HCT116 (cell line): ENCODE data around the gene NOL11. TPM values are rescaled to one million over a fixed set of nuclear protein-coding genes. Genes with fewer than 3 reads are reported as not detected.

Experiments
- ATAC-seq: fragments of 200-7000 bp; cut with Tn5 transposase; 2 replicates; pipeline ENCODE4 v1.9.1; 2020; ENCODE audit warnings: mild to moderate bottlenecking, moderate library complexity
- Bru-seq: library from RNA; stranded (reverse); fragments of 400-500 nt; gene quantifications from one replicate; lab custom pipeline; 2021; lab: Mats Ljungman, UMichigan
- BruChase-seq, 2 experiments: library from RNA; stranded (reverse); fragments of 400-500 nt; gene quantifications; one replicate each; lab custom pipeline; 2021; lab: Mats Ljungman, UMichigan
- BruUV-seq: library from RNA; stranded (reverse); fragments of 400-500 nt; replicated peaks from 2 replicates; lab custom pipeline; 2021; lab: Mats Ljungman, UMichigan
- CTCF ChIA-PET: fragments of 300-600 bp; sonication (Branson Sonifier 250); formaldehyde crosslinking; loops from one replicate; lab custom pipeline; 2021; ENCODE audit warnings: antibody characterized with exemption; lab: Charles Lee
- POLR2A ChIA-PET: fragments of 300-600, 350-600 bp; sonication (Branson Sonifier 250); formaldehyde crosslinking; loops from one replicate; lab custom pipeline; 2021; ENCODE audit warnings: antibody characterized with exemption; lab: Charles Lee
- RAD21 ChIA-PET, 2 experiments: fragments of 300-600 bp; sonication (Branson Sonifier 250); formaldehyde crosslinking; loops; one replicate each; lab custom pipeline; 2023; ENCODE audit warnings: low total read pairs in 2 of 2; ENCODE audit not compliant: uncharacterized antibody in 2 of 2, unreplicated experiment in 2 of 2, low non-redundant PET in 1 of 2; lab: Charles Lee
- DNase-seq: peaks from one replicate; pipeline ENCODE4 v3.0.0-alpha.2; 2010; ENCODE audit warnings: low read depth, low spot score
- H2AFZ ChIP-seq: fragments of 200-600 bp; shearing (Covaris generic), sonication (generic); 2 replicates; pipeline ENCODE4 v1.6.1; 2017; ENCODE audit warnings: low read depth, mixed run types, mixed read lengths, antibody characterized with exemption, low read length; ENCODE audit not compliant: poor library complexity, severe bottlenecking
- H3K27ac ChIP-seq: 2 replicates; pipeline ENCODE4 v1.5.1; 2012; ENCODE audit warnings: low read depth, low read length
- H3K27me3 ChIP-seq: fragments of 200-600 bp; sonication (generic); 2 replicates; pipeline ENCODE4 v1.6.1; 2016; ENCODE audit warnings: mixed run types, low read length, mixed read lengths; ENCODE audit not compliant: insufficient read depth
- H3K36me3 ChIP-seq, 2 experiments: fragments of 200-500 bp in 1 of 2; fragments of 200-600 bp in 1 of 2; sonication (Bioruptor generic) in 1 of 2; sonication (generic) in 1 of 2; 2 replicates each; pipeline versions ENCODE4 v1.5.1 to v1.6.1; 2014 to 2016; ENCODE audit warnings: low read length in 2 of 2, inconsistent platforms in 1 of 2, mixed read lengths in 1 of 2, mixed run types in 1 of 2; ENCODE audit not compliant: insufficient read depth in 2 of 2, control insufficient read depth in 1 of 2
- H3K4me1 ChIP-seq, 2 experiments: fragments of 200-600 bp in 1 of 2; sonication (generic) in 1 of 2; 2 replicates each; pipeline versions ENCODE4 v1.5.1 to v1.6.1; 2012 to 2017; ENCODE audit warnings: low read length in 2 of 2, inconsistent platforms in 1 of 2, mild to moderate bottlenecking in 1 of 2, mixed read lengths in 1 of 2, mixed run types in 1 of 2, moderate library complexity in 1 of 2; ENCODE audit not compliant: insufficient read depth in 2 of 2, control insufficient read depth in 1 of 2
- H3K4me2 ChIP-seq: fragments of 200-600 bp; sonication (generic); 2 replicates; pipeline ENCODE4 v1.6.1; 2017; ENCODE audit warnings: mixed run types, low read length, mixed read lengths
- H3K4me3 ChIP-seq, 2 experiments: fragments of 200-600 bp in 1 of 2; sonication (generic) in 1 of 2; replicated peaks in 1 of 2; 2 replicates each; pipeline ENCODE4 v1.5.1; 2011 to 2016; ENCODE audit warnings: low read length in 2 of 2, control low read depth in 1 of 2, low read depth in 1 of 2, mild to moderate bottlenecking in 1 of 2, mixed read lengths in 1 of 2, mixed run types in 1 of 2
- H3K79me2 ChIP-seq: fragments of 200-600 bp; sonication (generic); 2 replicates; pipeline ENCODE4 v1.6.1; 2017; ENCODE audit warnings: mild to moderate bottlenecking, mixed run types, low read length, moderate library complexity, mixed read lengths; ENCODE audit not compliant: insufficient read depth
- H3K9ac ChIP-seq: fragments of 200-600 bp; sonication (generic); 2 replicates; pipeline ENCODE4 v1.6.1; 2016; ENCODE audit warnings: low read length, mixed read lengths
- H3K9me2 ChIP-seq: fragments of 200-600 bp; sonication (generic), shearing (Covaris generic); 2 replicates; pipeline ENCODE4 v1.6.1; 2017; ENCODE audit warnings: mixed run types, mild to moderate bottlenecking, moderate library complexity; ENCODE audit not compliant: insufficient read depth
- H3K9me3 ChIP-seq, 2 experiments: fragments of 200-500 bp in 1 of 2; fragments of 200-600 bp in 1 of 2; sonication (Bioruptor generic) in 1 of 2; sonication (generic) in 1 of 2; 2 replicates each; pipeline ENCODE4 v1.6.1; 2014 to 2017; ENCODE audit warnings: low read length in 2 of 2, mixed read lengths in 2 of 2, inconsistent platforms in 1 of 2, low read depth in 1 of 2, mild to moderate bottlenecking in 1 of 2, mixed run types in 1 of 2, moderate library complexity in 1 of 2; ENCODE audit not compliant: control insufficient read depth in 1 of 2, insufficient read depth in 1 of 2
- H4K20me1 ChIP-seq: fragments of 200-600 bp; sonication (generic), shearing (Covaris generic); 2 replicates; pipeline ENCODE4 v1.6.1; 2017; ENCODE audit warnings: mixed run types, mild to moderate bottlenecking, moderate library complexity; ENCODE audit not compliant: insufficient read depth
- ATF3 ChIP-seq: IDR thresholded peaks from 2 replicates; pipeline ENCODE4 v1.6.1; 2012
- CEBPB ChIP-seq: IDR thresholded peaks from 2 replicates; pipeline ENCODE4 v1.6.1; 2012; ENCODE audit warnings: low read depth
- CTCF ChIP-seq, 3 experiments: fragments of 200-600 bp in 1 of 3; sonication (generic) in 1 of 3; IDR thresholded peaks in 2 of 3; conservative IDR thresholded peaks in 1 of 3; 2 replicates each; pipeline ENCODE4 v1.5.1; 2012 to 2017; ENCODE audit warnings: low read depth in 2 of 3, low read length in 2 of 3, antibody characterized with exemption in 1 of 3, borderline replicate concordance in 1 of 3, control low read depth in 1 of 3, mild to moderate bottlenecking in 1 of 3, mixed read lengths in 1 of 3, mixed run types in 1 of 3, moderate library complexity in 1 of 3; ENCODE audit not compliant: insufficient read depth in 1 of 3
- EGR1 ChIP-seq: IDR thresholded peaks from 2 replicates; pipeline ENCODE4 v1.6.1; 2012; ENCODE audit warnings: low read depth
- ELF1 ChIP-seq: IDR thresholded peaks from 2 replicates; pipeline ENCODE4 v1.6.1; 2012; ENCODE audit warnings: low read depth, borderline replicate concordance
- EZH2 ChIP-seq: fragments of 200-600 bp; sonication (generic); IDR thresholded peaks from 2 replicates; pipeline ENCODE4 v1.6.1; 2017; ENCODE audit warnings: antibody characterized with exemption, mixed run types
- JUND ChIP-seq: IDR thresholded peaks from 2 replicates; pipeline ENCODE4 v1.6.1; 2012
- POLR2A ChIP-seq: IDR thresholded peaks from 2 replicates; pipeline ENCODE4 v1.7.0; 2011; ENCODE audit warnings: borderline replicate concordance; ENCODE audit not compliant: insufficient read depth, insufficient read length; ENCODE audit errors: extremely low read depth
- POLR2AphosphoS5 ChIP-seq: IDR thresholded peaks from 2 replicates; pipeline ENCODE4 v1.6.1; 2011; ENCODE audit warnings: mild to moderate bottlenecking, low read depth, low read length, moderate library complexity
- RAD21 ChIP-seq: IDR thresholded peaks from 2 replicates; pipeline ENCODE4 v1.6.1; 2012; ENCODE audit warnings: low read depth, mild to moderate bottlenecking
- SP1 ChIP-seq: IDR thresholded peaks from 2 replicates; pipeline ENCODE4 v1.6.1; 2012; ENCODE audit warnings: low read depth
- YY1 ChIP-seq: IDR thresholded peaks from 2 replicates; pipeline ENCODE4 v1.6.1; 2011; ENCODE audit warnings: low read length, low read depth, moderate library complexity, mild to moderate bottlenecking; ENCODE audit not compliant: insufficient replicate concordance; ENCODE audit errors: extremely low read depth
- ZNF274 ChIP-seq: fragments of 200-500 bp; sonication (Bioruptor generic); IDR thresholded peaks from 2 replicates; pipeline ENCODE4 v1.6.1; 2014; ENCODE audit warnings: mild to moderate bottlenecking, low read depth, low read length, inconsistent platforms
- intact Hi-C: fragments of 100-400 bp; cut with micrococcal nuclease; formaldehyde crosslinking; loops from 2 replicates; pipeline ENCODE4 v1.10.0; 2022
- long read RNA-seq: library from polyadenylated mRNA; unstranded; transcript quantifications from one replicate; pipeline ENCODE4 v2.0.0, GENCODE V29; 2021; ENCODE audit not compliant: unreplicated experiment
- polyA plus RNA-seq: library from polyadenylated mRNA; unstranded; fragments of >200 nt; gene quantifications from 2 replicates; pipeline ENCODE4 v1.2.1, GENCODE V29; 2012; ENCODE audit warnings: missing spikeins
- total RNA-seq: library from RNA; stranded (reverse); gene quantifications from one replicate; pipeline ENCODE4 v1.2.1, GENCODE V29; 2021; ENCODE audit not compliant: unreplicated experiment
- TF ChIP-seq, protein P1 (sequence below): IDR thresholded peaks from 2 replicates; pipeline ENCODE4 v1.6.1; 2011; ENCODE audit warnings: mild to moderate bottlenecking, low read length, moderate library complexity; ENCODE audit not compliant: insufficient replicate concordance; ENCODE audit errors: extremely low read depth
- TF ChIP-seq, protein P2 (sequence below): IDR thresholded peaks from 2 replicates; pipeline ENCODE4 v1.6.1; 2012
- TF ChIP-seq, protein P3 (sequence below): IDR thresholded peaks from 2 replicates; pipeline ENCODE4 v1.6.1; 2012; ENCODE audit warnings: low read depth

Gene NOL11
- 118 TPM for total RNA-seq
- polyA plus RNA-seq, result 30.2 and 46.9 TPM in 2 replicates
- percentile 95 among the genes with signal in this experiment for Bru-seq, nascent RNA
- BruChase-seq, experiment 1, labeled RNA remaining after a 6-hour chase, result percentile 93 among the genes with signal in this experiment
- BruChase-seq, experiment 2, labeled RNA remaining after a 2-hour chase, result percentile 95 among the genes with signal in this experiment
- long read RNA-seq, transcript NOL11-201 (18 exons, 2,947 nt), result major isoform, 197 of 221 reads
- long read RNA-seq, partial matches to known transcripts, result 15 of 221 reads
- long read RNA-seq, other reads (novel, unspliced or antisense), result 9 of 221 reads

DNA sequence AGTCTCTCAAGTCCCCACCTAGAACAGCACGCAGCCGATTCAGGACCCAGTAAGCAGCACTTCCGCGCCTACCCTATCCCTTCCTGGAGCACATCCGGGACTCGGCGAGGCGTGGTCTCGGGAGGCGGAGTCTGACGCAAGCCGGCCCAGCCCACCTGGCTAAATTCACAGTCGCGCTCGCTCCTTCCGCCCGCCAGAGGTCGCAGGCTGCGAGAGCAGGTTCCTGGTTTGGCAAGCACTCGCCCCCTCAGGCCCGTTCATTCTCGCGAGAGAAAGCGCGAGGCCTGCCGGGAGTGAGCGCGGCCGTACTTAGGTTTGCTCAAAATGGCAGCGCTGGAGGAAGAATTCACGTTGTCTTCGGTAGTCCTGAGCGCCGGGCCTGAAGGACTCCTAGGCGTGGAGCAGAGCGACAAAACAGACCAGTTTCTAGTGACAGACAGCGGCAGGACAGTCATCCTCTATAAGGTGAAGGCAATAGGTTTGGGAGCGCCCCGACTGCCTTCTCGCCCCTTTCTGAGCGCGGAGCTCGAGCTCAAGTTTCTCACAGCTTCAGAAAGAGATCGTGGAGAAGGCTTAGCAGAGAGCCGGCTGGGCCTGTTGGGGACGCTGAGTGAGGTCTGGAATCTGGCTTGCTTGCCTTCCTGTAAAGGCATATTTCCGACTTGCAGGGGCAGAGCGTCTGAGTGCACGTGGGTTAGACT is at the start of gene NOL11:
NOL11 (plus strand) TSS at position 313 of the 701 bp plus-strand sequence; CDS start at position 325, 12 bp downstream.
- Histone ChIP-seq H3K27ac (peak within 1 kb of the TSS; percentile 77), H3K27me3 (no peaks in the 10 kb centered on the region), H3K4me3 (peak within 1 kb of the TSS; percentile 83 to 94), H4K20me1 (no peaks in the 10 kb centered on the region), H2AFZ (peak within 1 kb of the TSS; percentile 20), H3K9ac (peak within 1 kb of the TSS; percentile 99), H3K36me3 (peaks cover 22 to 28% of the 10 kb centered on the region in 2 experiments; a peak in 3 of 4 replicates), H3K4me2 (peak within 1 kb of the TSS; percentile 84), H3K9me3 (no peaks in the 10 kb centered on the region), H3K79me2 (peaks cover 50% of the 10 kb centered on the region), H3K4me1 (peaks cover 7 to 16% of the 10 kb centered on the region in 2 experiments; a peak in 3 of 4 replicates), H3K9me2 (no peaks in the 10 kb centered on the region)
- ChIA-PET POLR2A (interaction anchor here (0.6 to 1.0 kb wide), 2 partner anchors 17 to 61 kb away, joined by 4 to 5 read pairs; no protein-coding TSS in a partner anchor), RAD21 (no interaction called here), CTCF (no interaction called here)
- ATAC-seq, result peak; percentile 98
- DNase-seq, result peak; percentile 99
- intact Hi-C loops, result loop anchor here (1.0 to 5.0 kb wide), 4 partner anchors 62 to 1045 kb away; partner anchors contain the start of gene BPTF
- TSS peak; percentile 82 for BruUV-seq
- TF ChIP-seq JUND (peak; percentile 16; the same call in 1 of the 2 replicates), SP1 (peak; percentile 89), POLR2AphosphoS5 (peak; percentile 99), RAD21 (peak; percentile 83), EGR1 (peak; percentile 99), POLR2A (peak; percentile 95), CEBPB (peak; percentile 90), ELF1 (peak; percentile 94), ATF3 (no peak), YY1 (peak; percentile 98), ZNF274 (no peak), EZH2 (no peak), CTCF (IDR thresholded peaks at IDR 0.05 in 2 of 3, conservative IDR thresholded peaks at IDR 0.05 in 1 of 3; ENCODE audit: borderline replicate concordance in 1 of 3, insufficient read depth in 1 of 3, low read depth in 2 of 3, low read length in 2 of 3) (peak; percentile 92 to 99 (median 96))
- TF ChIP-seq, protein P1, sequence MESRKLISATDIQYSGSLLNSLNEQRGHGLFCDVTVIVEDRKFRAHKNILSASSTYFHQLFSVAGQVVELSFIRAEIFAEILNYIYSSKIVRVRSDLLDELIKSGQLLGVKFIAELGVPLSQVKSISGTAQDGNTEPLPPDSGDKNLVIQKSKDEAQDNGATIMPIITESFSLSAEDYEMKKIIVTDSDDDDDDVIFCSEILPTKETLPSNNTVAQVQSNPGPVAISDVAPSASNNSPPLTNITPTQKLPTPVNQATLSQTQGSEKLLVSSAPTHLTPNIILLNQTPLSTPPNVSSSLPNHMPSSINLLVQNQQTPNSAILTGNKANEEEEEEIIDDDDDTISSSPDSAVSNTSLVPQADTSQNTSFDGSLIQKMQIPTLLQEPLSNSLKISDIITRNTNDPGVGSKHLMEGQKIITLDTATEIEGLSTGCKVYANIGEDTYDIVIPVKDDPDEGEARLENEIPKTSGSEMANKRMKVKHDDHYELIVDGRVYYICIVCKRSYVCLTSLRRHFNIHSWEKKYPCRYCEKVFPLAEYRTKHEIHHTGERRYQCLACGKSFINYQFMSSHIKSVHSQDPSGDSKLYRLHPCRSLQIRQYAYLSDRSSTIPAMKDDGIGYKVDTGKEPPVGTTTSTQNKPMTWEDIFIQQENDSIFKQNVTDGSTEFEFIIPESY, result peak; percentile 99
- TF ChIP-seq, protein P2, sequence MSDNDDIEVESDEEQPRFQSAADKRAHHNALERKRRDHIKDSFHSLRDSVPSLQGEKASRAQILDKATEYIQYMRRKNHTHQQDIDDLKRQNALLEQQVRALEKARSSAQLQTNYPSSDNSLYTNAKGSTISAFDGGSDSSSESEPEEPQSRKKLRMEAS, result peak; percentile 93
- TF ChIP-seq, protein P3, sequence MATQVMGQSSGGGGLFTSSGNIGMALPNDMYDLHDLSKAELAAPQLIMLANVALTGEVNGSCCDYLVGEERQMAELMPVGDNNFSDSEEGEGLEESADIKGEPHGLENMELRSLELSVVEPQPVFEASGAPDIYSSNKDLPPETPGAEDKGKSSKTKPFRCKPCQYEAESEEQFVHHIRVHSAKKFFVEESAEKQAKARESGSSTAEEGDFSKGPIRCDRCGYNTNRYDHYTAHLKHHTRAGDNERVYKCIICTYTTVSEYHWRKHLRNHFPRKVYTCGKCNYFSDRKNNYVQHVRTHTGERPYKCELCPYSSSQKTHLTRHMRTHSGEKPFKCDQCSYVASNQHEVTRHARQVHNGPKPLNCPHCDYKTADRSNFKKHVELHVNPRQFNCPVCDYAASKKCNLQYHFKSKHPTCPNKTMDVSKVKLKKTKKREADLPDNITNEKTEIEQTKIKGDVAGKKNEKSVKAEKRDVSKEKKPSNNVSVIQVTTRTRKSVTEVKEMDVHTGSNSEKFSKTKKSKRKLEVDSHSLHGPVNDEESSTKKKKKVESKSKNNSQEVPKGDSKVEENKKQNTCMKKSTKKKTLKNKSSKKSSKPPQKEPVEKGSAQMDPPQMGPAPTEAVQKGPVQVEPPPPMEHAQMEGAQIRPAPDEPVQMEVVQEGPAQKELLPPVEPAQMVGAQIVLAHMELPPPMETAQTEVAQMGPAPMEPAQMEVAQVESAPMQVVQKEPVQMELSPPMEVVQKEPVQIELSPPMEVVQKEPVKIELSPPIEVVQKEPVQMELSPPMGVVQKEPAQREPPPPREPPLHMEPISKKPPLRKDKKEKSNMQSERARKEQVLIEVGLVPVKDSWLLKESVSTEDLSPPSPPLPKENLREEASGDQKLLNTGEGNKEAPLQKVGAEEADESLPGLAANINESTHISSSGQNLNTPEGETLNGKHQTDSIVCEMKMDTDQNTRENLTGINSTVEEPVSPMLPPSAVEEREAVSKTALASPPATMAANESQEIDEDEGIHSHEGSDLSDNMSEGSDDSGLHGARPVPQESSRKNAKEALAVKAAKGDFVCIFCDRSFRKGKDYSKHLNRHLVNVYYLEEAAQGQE, result no peak
